PC-3 (cell line): ENCODE results near the gene CDHR2. TPM values are rescaled to one million over a fixed set of nuclear protein-coding genes. Genes with fewer than 3 reads are reported as not detected.

ENCODE experiments used
- ATAC-seq: fragments of 200-7000 bp; cut with Tn5 transposase; 2 replicates; pipeline ENCODE4 v1.9.1; 2020; ENCODE audit warnings: mild to moderate bottlenecking, moderate library complexity
- BruUV-seq: library from RNA; stranded (reverse); fragments of 400-500 nt; replicated peaks from 2 replicates; lab custom pipeline; 2021; lab: Mats Ljungman, UMichigan
- CTCF ChIA-PET: fragments of 300-600 bp; sonication (Branson Sonifier 250); formaldehyde crosslinking; loops from one replicate; lab custom pipeline; 2022; ENCODE audit warnings: antibody characterized with exemption; lab: Charles Lee
- POLR2A ChIA-PET: fragments of 300-600 bp; sonication (Branson Sonifier 250); formaldehyde crosslinking; loops from one replicate; lab custom pipeline; 2022; ENCODE audit warnings: antibody characterized with exemption; ENCODE audit not compliant: unreplicated experiment; lab: Charles Lee
- DNase-seq: peaks from one replicate; pipeline ENCODE4 v3.0.0-alpha.2; 2015
- H2AFZ ChIP-seq: fragments of 300-600 bp; sonication (generic); 2 replicates; pipeline ENCODE4 v1.6.0; 2016; ENCODE audit warnings: antibody characterized with exemption, low read length
- H3F3A ChIP-seq: fragments of 300-600 bp; sonication (generic); one replicate; pipeline ENCODE4 v1.6.0; 2017; ENCODE audit warnings: antibody characterized with exemption, low read length, control low read depth, mild to moderate bottlenecking; ENCODE audit not compliant: unreplicated experiment
- H3K27ac ChIP-seq: fragments of 300-600 bp; sonication (generic); 2 replicates; pipeline ENCODE4 v1.5.1; 2016; ENCODE audit warnings: mild to moderate bottlenecking, low read length
- H3K27me3 ChIP-seq: fragments of 300-600 bp; sonication (generic); 2 replicates; pipeline ENCODE4 v1.6.1; 2016; ENCODE audit warnings: low read length, mixed read lengths
- H3K36me3 ChIP-seq: fragments of 300-600 bp; sonication (generic); 2 replicates; pipeline ENCODE4 v1.6.1; 2016; ENCODE audit warnings: low read depth, mixed run types, low read length, mixed read lengths
- H3K4me1 ChIP-seq: fragments of 300-600 bp; sonication (generic); 2 replicates; pipeline ENCODE4 v1.5.1; 2016; ENCODE audit warnings: low read length; ENCODE audit not compliant: insufficient read depth
- H3K4me2 ChIP-seq: fragments of 300-600 bp; sonication (generic); 2 replicates; pipeline ENCODE4 v1.6.0; 2016; ENCODE audit warnings: low read length
- H3K4me3 ChIP-seq: fragments of 300-600 bp; sonication (generic); 2 replicates; pipeline ENCODE4 v1.5.1; 2016; ENCODE audit warnings: mild to moderate bottlenecking, low read length, mixed read lengths
- H3K79me2 ChIP-seq: fragments of 300-600 bp; sonication (generic); 2 replicates; pipeline ENCODE4 v1.6.1; 2017; ENCODE audit warnings: low read length, mixed read lengths
- H3K9ac ChIP-seq: fragments of 300-600 bp; sonication (generic); 2 replicates; pipeline ENCODE4 v1.6.0; 2016; ENCODE audit warnings: mild to moderate bottlenecking, low read length
- H3K9me2 ChIP-seq: fragments of 300-600 bp; sonication (generic); replicated peaks from 2 replicates; pipeline ENCODE4 v1.6.1; 2016; ENCODE audit warnings: mixed run types, low read length, mixed read lengths
- H3K9me3 ChIP-seq: fragments of 300-600 bp; sonication (generic); 2 replicates; pipeline ENCODE4 v1.6.1; 2016; ENCODE audit warnings: low read length, mixed read lengths
- H4K20me1 ChIP-seq: fragments of 300-600 bp; sonication (generic); 2 replicates; pipeline ENCODE4 v1.6.1; 2016; ENCODE audit warnings: low read length, mixed read lengths
- CTCF ChIP-seq: fragments of 300-600 bp; sonication (generic); conservative IDR thresholded peaks from 2 replicates; pipeline ENCODE4 v1.5.1; 2017; ENCODE audit warnings: antibody characterized with exemption, low read depth, mild to moderate bottlenecking, low read length
- EZH2 ChIP-seq: fragments of 300-600 bp; sonication (generic); IDR thresholded peaks from one replicate; pipeline ENCODE4 v1.6.1; 2017; ENCODE audit warnings: antibody characterized with exemption, mild to moderate bottlenecking, low read length; ENCODE audit not compliant: unreplicated experiment
- EZH2phosphoT487 ChIP-seq: fragments of 300-600 bp; sonication (generic); IDR thresholded peaks from 2 replicates; pipeline ENCODE4 v1.6.1; 2018; ENCODE audit warnings: mild to moderate bottlenecking, antibody characterized with exemption, low read length, borderline replicate concordance
- intact Hi-C: fragments of 100-400 bp; cut with micrococcal nuclease; formaldehyde crosslinking; loops from 2 replicates; pipeline ENCODE4 v1.9.0; 2023
- total RNA-seq: library from RNA; depleted of rRNA; stranded (reverse); fragments of >200 nt; gene quantifications from 2 replicates; pipeline ENCODE4 v1.2.3, GENCODE V29; 2014

CDHR2 gene
- total RNA-seq, 1 experiment from 2014 or later: 0.07 TPM

- Histone ChIP-seq H2AFZ (no peak overlapping the region), H3K9me2 (no peaks in the 10 kb centered on the region), H3K36me3 (no peaks in the 10 kb centered on the region), H3K4me2 (peak overlapping the region; percentile 32; the same call in 1 of the 2 replicates), H3F3A (no peaks in the 10 kb centered on the region), H3K9ac (no peak overlapping the region), H3K4me3 (no peak overlapping the region), H3K27ac (no peak overlapping the region), H3K9me3 (no peaks in the 10 kb centered on the region), H3K4me1 (peaks cover 22% of the 10 kb centered on the region), H4K20me1 (no peaks in the 10 kb centered on the region), H3K27me3 (peaks cover 6% of the 10 kb centered on the region), H3K79me2 (no peaks in the 10 kb centered on the region)
- peak; percentile 79 for DNase-seq
- TF ChIP-seq CTCF (no peak), EZH2phosphoT487 (no peak), EZH2 (no peak)
- ChIA-PET POLR2A (no interaction called here), CTCF (interaction anchor here (0.7 to 0.9 kb wide), 2 partner anchors 15 to 46 kb away, joined by 5 to 7 read pairs; partner anchors contain the start of genes EIF4E1B and SNCB)
- intact Hi-C loops: no loop called here
- peak; percentile 86 for ATAC-seq
- BruUV-seq: no TSS peak
Measured at GRCh38 chr5:176614805-176615478, 65.8 kb downstream of the CDHR2 start.

GRCh38 chr5:176616511-176616910 is 67.4 kb downstream of the CDHR2 start:
- intact Hi-C loops: no loop called here
- no peak for ATAC-seq
- H3K27me3 ChIP-seq: peaks cover 18% of the 10 kb centered on the region
- no peak overlapping the region for H3K4me3 ChIP-seq
- no peaks in the 10 kb centered on the region for H3K36me3 ChIP-seq
- no peaks in the 10 kb centered on the region for H3K9me3 ChIP-seq
- no peaks in the 10 kb centered on the region for H3F3A ChIP-seq
- no peak overlapping the region for H3K27ac ChIP-seq
- H2AFZ ChIP-seq: no peak overlapping the region
- no peak overlapping the region for H3K4me2 ChIP-seq
- no TSS peak for BruUV-seq
- no peak for DNase-seq
- ChIA-PET CTCF (interaction anchor here (0.6 kb wide), 1 partner anchor 44 kb away, joined by 14 read pairs; no protein-coding TSS in a partner anchor), POLR2A (no interaction called here)
- no peaks in the 10 kb centered on the region for H3K9me2 ChIP-seq
- peaks cover 26% of the 10 kb centered on the region for H3K4me1 ChIP-seq
- H4K20me1 ChIP-seq: no peaks in the 10 kb centered on the region
- TF ChIP-seq EZH2phosphoT487: no peak
- TF ChIP-seq CTCF: no peak
- TF ChIP-seq EZH2: no peak
- H3K9ac ChIP-seq: no peak overlapping the region
- H3K79me2 ChIP-seq: no peaks in the 10 kb centered on the region

- CTCF ChIA-PET: no interaction called here
- intact Hi-C loops: no loop called here
- H3K4me2 ChIP-seq: no peak overlapping the region
Measured at GRCh38 chr5:176618783-176619182, 69.6 kb downstream of the CDHR2 start.

More at GRCh38 chr5:176618783-176619182, 69.6 kb downstream of the CDHR2 start:
- ATAC-seq (no peak), DNase-seq (no peak)
- Histone ChIP-seq H3K9me2 (no peaks in the 10 kb centered on the region), H3K27me3 (peaks cover 18% of the 10 kb centered on the region), H3K4me1 (peaks cover 21% of the 10 kb centered on the region), H4K20me1 (no peaks in the 10 kb centered on the region), H3K9ac (no peak overlapping the region), H3F3A (no peaks in the 10 kb centered on the region), H2AFZ (no peak overlapping the region), H3K36me3 (no peaks in the 10 kb centered on the region), H3K79me2 (no peaks in the 10 kb centered on the region), H3K4me3 (no peak overlapping the region), H3K9me3 (no peaks in the 10 kb centered on the region), H3K27ac (no peak overlapping the region)
- TF ChIP-seq EZH2 (no peak), EZH2phosphoT487 (no peak), CTCF (no peak)
- POLR2A ChIA-PET: no interaction called here
- BruUV-seq: no TSS peak
